ENCODE measurements around the gene MAD2L1.

Gene MAD2L1

GRCh38 chr4:120057416-120057815 lies 9.2 kb downstream of the MAD2L1 start:
- no peaks in the 10 kb centered on the region for H3K9me3 ChIP-seq (ENCODE audit: insufficient read depth, low read depth, low read length)
- H3K9ac ChIP-seq (ENCODE audit: low read depth, low read length), result no peak overlapping the region
- no peaks in the 10 kb centered on the region for H3K27me3 ChIP-seq (ENCODE audit: insufficient read depth, low read length)
- no peaks in the 10 kb centered on the region for H3K4me1 ChIP-seq (ENCODE audit: insufficient read depth, low read length)
- H3K27ac ChIP-seq (ENCODE audit: low read depth, low read length), result no peak overlapping the region
- H3K36me3 ChIP-seq (ENCODE audit: insufficient read depth, low read length), result peaks cover 80% of the 10 kb centered on the region
- H3K4me3 ChIP-seq (ENCODE audit: low read length), result no peak overlapping the region

GRCh38 chr4:120056246-120056645 lies 10.4 kb downstream of the MAD2L1 start:
- Histone ChIP-seq H3K9ac (ENCODE audit: low read depth, low read length) (no peak overlapping the region), H3K27ac (ENCODE audit: low read depth, low read length) (no peak overlapping the region), H3K27me3 (ENCODE audit: insufficient read depth, low read length) (no peaks in the 10 kb centered on the region), H3K4me3 (ENCODE audit: low read length) (no peak overlapping the region), H3K9me3 (ENCODE audit: insufficient read depth, low read depth, low read length) (no peaks in the 10 kb centered on the region), H3K36me3 (ENCODE audit: insufficient read depth, low read length) (peaks cover 68% of the 10 kb centered on the region), H3K4me1 (ENCODE audit: insufficient read depth, low read length) (no peaks in the 10 kb centered on the region)

- Histone ChIP-seq H3K36me3 (ENCODE audit: insufficient read depth, low read length) (peaks cover 64% of the 10 kb centered on the region), H3K9ac (ENCODE audit: low read depth, low read length) (no peak overlapping the region), H3K27ac (ENCODE audit: low read depth, low read length) (no peak overlapping the region), H3K27me3 (ENCODE audit: insufficient read depth, low read length) (no peaks in the 10 kb centered on the region), H3K4me1 (ENCODE audit: insufficient read depth, low read length) (no peaks in the 10 kb centered on the region), H3K9me3 (ENCODE audit: insufficient read depth, low read depth, low read length) (no peaks in the 10 kb centered on the region), H3K4me3 (ENCODE audit: low read length) (no peak overlapping the region)
- WGBS, result 80% methylated on average over 1 of the region's 1 CpG
These were observed 10.9 kb downstream of the MAD2L1 start for GRCh38 chr4:120055795-120056194.

GRCh38 chr4:120055162-120055561 lies 11.5 kb downstream of the MAD2L1 start:
- peaks cover 58% of the 10 kb centered on the region for H3K36me3 ChIP-seq (ENCODE audit: insufficient read depth, low read length)
- H3K27ac ChIP-seq (ENCODE audit: low read depth, low read length), result no peak overlapping the region
- 100% methylated on average over 1 of the region's 1 CpG for WGBS

GRCh38 chr4:120053911-120054310 lies 12.7 kb downstream of the MAD2L1 start:
- Histone ChIP-seq H3K9ac (ENCODE audit: low read depth, low read length) (no peak overlapping the region), H3K36me3 (ENCODE audit: insufficient read depth, low read length) (peaks cover 45% of the 10 kb centered on the region), H3K4me3 (ENCODE audit: low read length) (no peak overlapping the region), H3K27me3 (ENCODE audit: insufficient read depth, low read length) (no peaks in the 10 kb centered on the region), H3K9me3 (ENCODE audit: insufficient read depth, low read depth, low read length) (no peaks in the 10 kb centered on the region), H3K4me1 (ENCODE audit: insufficient read depth, low read length) (no peaks in the 10 kb centered on the region), H3K27ac (ENCODE audit: low read depth, low read length) (no peak overlapping the region)
- WGBS, result 100% methylated on average over 1 of the region's 1 CpG

More at GRCh38 chr4:120055162-120055561, 11.5 kb downstream of the MAD2L1 start:
- H3K27me3 ChIP-seq (ENCODE audit: insufficient read depth, low read length), result no peaks in the 10 kb centered on the region
- H3K9ac ChIP-seq (ENCODE audit: low read depth, low read length), result no peak overlapping the region
- H3K4me1 ChIP-seq (ENCODE audit: insufficient read depth, low read length), result no peaks in the 10 kb centered on the region
- no peaks in the 10 kb centered on the region for H3K9me3 ChIP-seq (ENCODE audit: insufficient read depth, low read depth, low read length)
- no peak overlapping the region for H3K4me3 ChIP-seq (ENCODE audit: low read length)

- 80% methylated on average over 2 of the region's 4 CpGs for WGBS
- H3K27me3 ChIP-seq (ENCODE audit: insufficient read depth, low read length), result no peaks in the 10 kb centered on the region
- H3K27ac ChIP-seq (ENCODE audit: low read depth, low read length), result no peak overlapping the region
- H3K4me1 ChIP-seq (ENCODE audit: insufficient read depth, low read length), result no peaks in the 10 kb centered on the region
- H3K4me3 ChIP-seq (ENCODE audit: low read length), result no peak overlapping the region
- H3K9me3 ChIP-seq (ENCODE audit: insufficient read depth, low read depth, low read length), result no peaks in the 10 kb centered on the region
- no peak overlapping the region for H3K9ac ChIP-seq (ENCODE audit: low read depth, low read length)
- peaks cover 35% of the 10 kb centered on the region for H3K36me3 ChIP-seq (ENCODE audit: insufficient read depth, low read length)
These were observed 13.8 kb downstream of the MAD2L1 start for GRCh38 chr4:120052856-120053255.

GRCh38 chr4:120051253-120051652 lies 15.4 kb downstream of the MAD2L1 start:
- H3K9me3 ChIP-seq (ENCODE audit: insufficient read depth, low read depth, low read length), result no peaks in the 10 kb centered on the region
- WGBS, result no CpG with 5 or more reads among the region's 1 CpG

GRCh38 chr4:120049732-120050494 lies 16.7 kb downstream of the MAD2L1 start:
- Histone ChIP-seq H3K4me1 (ENCODE audit: insufficient read depth, low read length) (no peaks in the 10 kb centered on the region), H3K9ac (ENCODE audit: low read depth, low read length) (no peak overlapping the region), H3K27ac (ENCODE audit: low read depth, low read length) (no peak overlapping the region), H3K9me3 (ENCODE audit: insufficient read depth, low read depth, low read length) (no peaks in the 10 kb centered on the region), H3K27me3 (ENCODE audit: insufficient read depth, low read length) (no peaks in the 10 kb centered on the region), H3K4me3 (ENCODE audit: low read length) (no peak overlapping the region), H3K36me3 (ENCODE audit: insufficient read depth, low read length) (peaks cover 7% of the 10 kb centered on the region; the same call in 1 of the 2 replicates)
- WGBS, result 34% methylated on average over 10 of the region's 11 CpGs

More at GRCh38 chr4:120051253-120051652, 15.4 kb downstream of the MAD2L1 start:
- Histone ChIP-seq H3K27me3 (ENCODE audit: insufficient read depth, low read length) (no peaks in the 10 kb centered on the region), H3K4me1 (ENCODE audit: insufficient read depth, low read length) (no peaks in the 10 kb centered on the region), H3K27ac (ENCODE audit: low read depth, low read length) (no peak overlapping the region), H3K4me3 (ENCODE audit: low read length) (no peak overlapping the region), H3K9ac (ENCODE audit: low read depth, low read length) (no peak overlapping the region), H3K36me3 (ENCODE audit: insufficient read depth, low read length) (peaks cover 19% of the 10 kb centered on the region)

GRCh38 chr4:120043828-120044227 lies 22.8 kb downstream of the MAD2L1 start:
- Histone ChIP-seq H3K4me1 (ENCODE audit: insufficient read depth, low read length) (peaks cover 6% of the 10 kb centered on the region; the same call in 1 of the 2 replicates), H3K9me3 (ENCODE audit: insufficient read depth, low read depth, low read length) (no peaks in the 10 kb centered on the region), H3K27ac (ENCODE audit: low read depth, low read length) (no peak overlapping the region), H3K4me3 (ENCODE audit: low read length) (no peak overlapping the region), H3K27me3 (ENCODE audit: insufficient read depth, low read length) (no peaks in the 10 kb centered on the region), H3K9ac (ENCODE audit: low read depth, low read length) (no peak overlapping the region), H3K36me3 (ENCODE audit: insufficient read depth, low read length) (no peaks in the 10 kb centered on the region)
- 92% methylated on average over 4 of the region's 4 CpGs for WGBS

- 93% methylated on average over 1 of the region's 2 CpGs for WGBS
- no peaks in the 10 kb centered on the region for H3K36me3 ChIP-seq (ENCODE audit: insufficient read depth, low read length)
- no peak overlapping the region for H3K27ac ChIP-seq (ENCODE audit: low read depth, low read length)
- H3K9ac ChIP-seq (ENCODE audit: low read depth, low read length), result no peak overlapping the region
- H3K4me1 ChIP-seq (ENCODE audit: insufficient read depth, low read length), result peaks cover 6% of the 10 kb centered on the region; the same call in 1 of the 2 replicates
- H3K9me3 ChIP-seq (ENCODE audit: insufficient read depth, low read depth, low read length), result no peaks in the 10 kb centered on the region
- H3K4me3 ChIP-seq (ENCODE audit: low read length), result no peak overlapping the region
- no peaks in the 10 kb centered on the region for H3K27me3 ChIP-seq (ENCODE audit: insufficient read depth, low read length)
These were observed 29.2 kb downstream of the MAD2L1 start for GRCh38 chr4:120037411-120037810.

GRCh38 chr4:120034913-120035312 lies 31.7 kb downstream of the MAD2L1 start:
- Histone ChIP-seq H3K27me3 (ENCODE audit: insufficient read depth, low read length) (no peaks in the 10 kb centered on the region), H3K36me3 (ENCODE audit: insufficient read depth, low read length) (no peaks in the 10 kb centered on the region), H3K27ac (ENCODE audit: low read depth, low read length) (no peak overlapping the region), H3K4me3 (ENCODE audit: low read length) (no peak overlapping the region), H3K9ac (ENCODE audit: low read depth, low read length) (no peak overlapping the region), H3K9me3 (ENCODE audit: insufficient read depth, low read depth, low read length) (no peaks in the 10 kb centered on the region), H3K4me1 (ENCODE audit: insufficient read depth, low read length) (no peaks in the 10 kb centered on the region)
- WGBS, result 98% methylated on average over 2 of the region's 2 CpGs

- Histone ChIP-seq H3K36me3 (ENCODE audit: insufficient read depth, low read length) (no peaks in the 10 kb centered on the region), H3K9me3 (ENCODE audit: insufficient read depth, low read depth, low read length) (no peaks in the 10 kb centered on the region), H3K27me3 (ENCODE audit: insufficient read depth, low read length) (no peaks in the 10 kb centered on the region), H3K4me1 (ENCODE audit: insufficient read depth, low read length) (no peaks in the 10 kb centered on the region), H3K4me3 (ENCODE audit: low read length) (no peak overlapping the region), H3K9ac (ENCODE audit: low read depth, low read length) (no peak overlapping the region), H3K27ac (ENCODE audit: low read depth, low read length) (no peak overlapping the region)
- WGBS, result 86% methylated on average over 1 of the region's 2 CpGs
These were observed 39.8 kb downstream of the MAD2L1 start for GRCh38 chr4:120026853-120027252.
